ENCODE measurements around the gene ASPSCR1. TPM values are rescaled to one million over a fixed set of nuclear protein-coding genes. Genes with fewer than 3 reads are reported as not detected.

ASPSCR1 gene
- total RNA-seq, 1 donor from 2014 or later = 35.6 TPM

- TF ChIP-seq CTCF (conservative IDR thresholded peaks at IDR 0.05) = peak; percentile 36
- Mint-ChIP-seq H3K4me3 (no peak overlapping the region), H3K27me3 (no peaks in the 10 kb centered on the region)
Observed at GRCh38 chr17:82007495-82008257, 30.2 kb downstream of the ASPSCR1 start.

GRCh38 chr17:82008258-82008940, 31.0 kb downstream of the ASPSCR1 start:
- H3K27me3 Mint-ChIP-seq = no peaks in the 10 kb centered on the region
- no peak overlapping the region for H3K27ac Mint-ChIP-seq
- no peak for TF ChIP-seq CTCF (conservative IDR thresholded peaks at IDR 0.05)
- no peak for DNase-seq (ENCODE audit: extremely low spot score, unreplicated experiment)
- H3K9me3 Mint-ChIP-seq = no peaks in the 10 kb centered on the region
- H3K4me3 Mint-ChIP-seq = no peak overlapping the region
- peaks cover 12% of the 10 kb centered on the region for H3K4me1 Mint-ChIP-seq (ENCODE audit: unreplicated experiment)
- no peaks in the 10 kb centered on the region for H3K36me3 Mint-ChIP-seq

More at GRCh38 chr17:82007495-82008257, 30.2 kb downstream of the ASPSCR1 start:
- Mint-ChIP-seq H3K27ac (no peak overlapping the region), H3K4me1 (ENCODE audit: unreplicated experiment) (peaks cover 9% of the 10 kb centered on the region), H3K36me3 (no peaks in the 10 kb centered on the region), H3K9me3 (no peaks in the 10 kb centered on the region)
- no peak for DNase-seq (ENCODE audit: extremely low spot score, unreplicated experiment)

- Mint-ChIP-seq H3K27me3 (no peaks in the 10 kb centered on the region), H3K36me3 (no peaks in the 10 kb centered on the region), H3K4me1 (ENCODE audit: unreplicated experiment) (peaks cover 8% of the 10 kb centered on the region), H3K27ac (no peak overlapping the region), H3K9me3 (no peaks in the 10 kb centered on the region), H3K4me3 (no peak overlapping the region)
- no peak for DNase-seq (ENCODE audit: extremely low spot score, unreplicated experiment)
- TF ChIP-seq CTCF (conservative IDR thresholded peaks at IDR 0.05) = no peak
Observed at GRCh38 chr17:82008941-82009405, 31.5 kb downstream of the ASPSCR1 start.

- peaks cover 8% of the 10 kb centered on the region for H3K4me1 Mint-ChIP-seq (ENCODE audit: unreplicated experiment)
- no peaks in the 10 kb centered on the region for H3K9me3 Mint-ChIP-seq
- no peak overlapping the region for H3K4me3 Mint-ChIP-seq
- H3K27ac Mint-ChIP-seq = no peak overlapping the region
- H3K27me3 Mint-ChIP-seq = no peaks in the 10 kb centered on the region
- H3K36me3 Mint-ChIP-seq = no peaks in the 10 kb centered on the region
- DNase-seq (ENCODE audit: extremely low spot score, unreplicated experiment) = no peak
- no peak for TF ChIP-seq CTCF (conservative IDR thresholded peaks at IDR 0.05)
Observed at GRCh38 chr17:82009413-82009812, 32.0 kb downstream of the ASPSCR1 start.

- H3K36me3 Mint-ChIP-seq = no peaks in the 10 kb centered on the region
- H3K4me3 Mint-ChIP-seq = no peak overlapping the region
- DNase-seq (ENCODE audit: extremely low spot score, unreplicated experiment) = no peak
- no peaks in the 10 kb centered on the region for H3K27me3 Mint-ChIP-seq
- H3K9me3 Mint-ChIP-seq = no peaks in the 10 kb centered on the region
- H3K27ac Mint-ChIP-seq = no peak overlapping the region
- H3K4me1 Mint-ChIP-seq (ENCODE audit: unreplicated experiment) = peaks cover 8% of the 10 kb centered on the region
- no peak for TF ChIP-seq CTCF (conservative IDR thresholded peaks at IDR 0.05)
Observed at GRCh38 chr17:82010575-82011525, 33.4 kb downstream of the ASPSCR1 start.

Data from type B pancreatic cell (in vitro differentiated cells).